Esophagus squamous epithelium (tissue), 5 donors: Measurements from ENCODE around the gene BABAM2. TPM values are rescaled to one million over a fixed set of nuclear protein-coding genes. Genes with fewer than 3 reads are reported as not detected.

Experiments
- DNase-seq: peaks from one replicate; lab custom pipeline; 2025; lab: John Stamatoyannopoulos, UW
- H3K27ac ChIP-seq, 4 donors: fragments of 200-600 bp; sonication (generic); one replicate each; pipeline ENCODE4 v1.5.1; 2016 to 2019; ENCODE audit warnings: mild to moderate bottlenecking in 1 of 4
- H3K27me3 ChIP-seq, 4 donors: fragments of 200-600 bp; sonication (generic); 1 replicate in 3 of 4; 2 replicates in 1 of 4; pipeline versions ENCODE4 v1.5.1 to v1.6.0; 2017 to 2021; ENCODE audit warnings: antibody characterized with exemption in 1 of 4
- H3K36me3 ChIP-seq, 3 donors: fragments of 200-600 bp; sonication (generic); one replicate each; pipeline ENCODE4 v1.5.1; 2016 to 2019
- H3K4me1 ChIP-seq, 3 donors: fragments of 200-600 bp; sonication (generic); one replicate each; pipeline ENCODE4 v1.5.1; 2017 to 2019
- H3K4me3 ChIP-seq, 4 donors: fragments of 200-600 bp; sonication (generic); 1 replicate in 3 of 4; 2 replicates in 1 of 4; pipeline ENCODE4 v1.5.1; 2016 to 2019; ENCODE audit warnings: mild to moderate bottlenecking in 2 of 4, moderate library complexity in 1 of 4
- H3K9me3 ChIP-seq, 3 donors: fragments of 200-600 bp; sonication (generic); one replicate each; pipeline ENCODE4 v1.5.1; 2016 to 2019
- CTCF ChIP-seq, 6 experiments: fragments of 450-650 bp in 4 of 6; fragments of 200-600 bp in 2 of 6; sonication (generic) in 2 of 6; IDR thresholded peaks; one replicate each; pipeline ENCODE4 v1.5.1; 2016 to 2019; ENCODE audit warnings: antibody characterized with exemption in 6 of 6, mild to moderate bottlenecking in 4 of 6, moderate library complexity in 4 of 6
- POLR2A ChIP-seq, 4 donors: fragments of 450-650 bp; IDR thresholded peaks; one replicate each; pipeline ENCODE4 v1.6.1; 2017; ENCODE audit warnings: antibody characterized with exemption in 4 of 4, mild to moderate bottlenecking in 4 of 4, moderate library complexity in 3 of 4
- WGBS, 2 donors: methylation state at CpG; one replicate each; pipeline ENCODE4 v1.1.5; 2018; 5-methylcytosine and 5-hydroxymethylcytosine counted together
- intact Hi-C: fragments of 100-400 bp; cut with DNase I; formaldehyde crosslinking; loops from one replicate; pipeline ENCODE4 v1.15.0; 2022
- total RNA-seq, 4 donors: library from RNA; depleted of rRNA; stranded (reverse); fragments of >200 nt; gene quantifications; one replicate each; pipeline ENCODE4 v1.1.0, GENCODE V29; 2016
- donor health status: DM: yes; HTN: yes; CAD: no.

The BABAM2 gene
- total RNA-seq, 4 donors from 2014 or later: 16.6 to 28.3 (median 24.3) TPM

GRCh38 chr2:28274911-28275685 lies 384.6 kb downstream of the BABAM2 start:
- Histone ChIP-seq H3K4me3 (no peak overlapping the region), H3K27me3 (no peaks in the 10 kb centered on the region), H3K4me1 (peaks cover 18 to 92% (median 41%) of the 10 kb centered on the region in 3 donors), H3K36me3 (no peaks in the 10 kb centered on the region), H3K27ac (peak overlapping the region; percentile 78 to 93 (median 90)), H3K9me3 (no peaks in the 10 kb centered on the region)
- TF ChIP-seq POLR2A (IDR thresholded peaks at IDR 0.05) (no peak), CTCF (IDR thresholded peaks at IDR 0.05) (no peak)
- intact Hi-C loops: loop anchor here (5.0 kb wide), 1 partner anchor 117 kb away; the partner anchor contains the start of gene FOSL2
- no peak for DNase-seq
- WGBS, 2 donors: 13 to 17% methylated on average over 11 of the region's 11 CpGs

- Histone ChIP-seq H3K4me1 (peaks cover 22 to 92% (median 41%) of the 10 kb centered on the region in 3 donors), H3K27me3 (no peaks in the 10 kb centered on the region), H3K36me3 (no peaks in the 10 kb centered on the region), H3K27ac (peak overlapping the region; percentile 78 to 93 (median 90)), H3K9me3 (no peaks in the 10 kb centered on the region), H3K4me3 (no peak overlapping the region)
- no peak for TF ChIP-seq CTCF (IDR thresholded peaks at IDR 0.05)
- TF ChIP-seq POLR2A (IDR thresholded peaks at IDR 0.05): no peak
- intact Hi-C loops: loop anchor here (5.0 kb wide), 1 partner anchor 116 kb away; the partner anchor contains the start of gene FOSL2
- no peak for DNase-seq
- WGBS, 2 donors: 20 to 22% methylated on average over 11 of the region's 11 CpGs
Measured at GRCh38 chr2:28276076-28276618, 385.6 kb downstream of the BABAM2 start.

GRCh38 chr2:28276807-28277206 lies 386.3 kb downstream of the BABAM2 start:
- no peak for TF ChIP-seq CTCF (IDR thresholded peaks at IDR 0.05)
- TF ChIP-seq POLR2A (IDR thresholded peaks at IDR 0.05): no peak
- no peak for DNase-seq
- H3K27me3 ChIP-seq: no peaks in the 10 kb centered on the region
- 63 to 69% methylated on average over 9 of the region's 9 CpGs for WGBS, 2 donors
- H3K9me3 ChIP-seq: no peaks in the 10 kb centered on the region
- intact Hi-C loops: loop anchor here (5.0 kb wide), 1 partner anchor 115 kb away; the partner anchor contains the start of gene FOSL2
- H3K4me3 ChIP-seq: no peak overlapping the region
- H3K36me3 ChIP-seq: no peaks in the 10 kb centered on the region
- peak overlapping the region; percentile 78 to 93 (median 90) for H3K27ac ChIP-seq
- H3K4me1 ChIP-seq: peaks cover 28 to 92% (median 41%) of the 10 kb centered on the region in 3 donors

GRCh38 chr2:28277466-28277865 lies 386.9 kb downstream of the BABAM2 start:
- peak overlapping the region; percentile 78 to 93 (median 90) for H3K27ac ChIP-seq

More at GRCh38 chr2:28277466-28277865, 386.9 kb downstream of the BABAM2 start:
- 86% methylated on average over 7 of the region's 7 CpGs for WGBS, 2 donors
- DNase-seq: no peak
- Histone ChIP-seq H3K27me3 (no peaks in the 10 kb centered on the region), H3K4me3 (no peak overlapping the region), H3K4me1 (peaks cover 28 to 96% (median 40%) of the 10 kb centered on the region in 3 donors), H3K36me3 (no peaks in the 10 kb centered on the region), H3K9me3 (no peaks in the 10 kb centered on the region)
- intact Hi-C loops: loop anchor here (5.0 kb wide), 1 partner anchor 115 kb away; the partner anchor contains the start of gene FOSL2
- TF ChIP-seq POLR2A (IDR thresholded peaks at IDR 0.05) (no peak), CTCF (IDR thresholded peaks at IDR 0.05) (no peak)
